ENCODE measurements around the gene RSU1.
"Not testable (repeated sequence)": the region's sequence is repeated elsewhere in the genome, so short reads cannot be mapped to it uniquely, and the experiment has no call there.

The RSU1 gene

GRCh38 chr10:16817125-16818019 is at the start of gene RSU1:
Gene RSU1, minus strand, starts transcription at chr10:16817424. Its CDS starts 343 bp downstream, at chr10:16817081.
- DNase-seq, result peak; percentile 100

GRCh38 chr10:16866541-16867275 is 49.5 kb upstream of the RSU1 start:
- no peak for DNase-seq

DNA sequence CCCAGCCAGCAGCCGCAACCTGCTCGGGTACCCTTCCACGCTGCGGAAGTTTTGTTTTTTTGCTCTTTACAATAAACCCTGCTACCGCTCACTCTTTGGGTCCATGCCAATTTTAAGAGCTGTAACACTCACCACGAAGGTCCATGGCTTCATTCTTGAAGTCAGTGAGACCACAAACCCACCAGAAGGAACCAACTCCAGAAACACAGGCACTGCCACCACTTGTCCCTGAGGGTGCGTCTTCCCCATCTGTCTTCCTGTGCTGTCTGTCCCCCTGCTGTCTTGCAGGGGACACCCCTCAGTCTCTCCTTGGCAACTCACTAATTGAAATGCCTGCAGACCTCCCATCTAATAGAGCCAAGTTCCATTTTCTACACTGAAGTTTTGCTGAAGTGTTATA is 48.5 kb upstream of the RSU1 start:
- no peak for DNase-seq

DNA sequence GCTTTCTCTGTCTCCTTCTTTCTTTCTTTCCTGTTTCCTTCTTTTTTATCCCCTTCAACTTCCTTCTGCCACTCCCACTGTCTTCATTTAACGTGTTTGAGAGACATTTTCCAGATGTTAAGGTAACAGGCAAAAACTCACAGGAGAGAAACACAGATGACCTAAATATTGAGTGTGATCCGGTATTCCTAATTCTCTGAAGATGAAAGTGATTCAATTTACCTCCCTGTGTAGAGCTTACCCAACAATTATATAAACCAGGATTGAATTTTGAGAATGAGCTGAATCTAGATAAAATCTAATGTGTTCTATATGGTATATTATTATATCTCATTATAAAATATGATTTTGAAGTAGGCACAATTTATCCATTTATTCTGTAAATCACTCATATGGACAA is 46.5 kb upstream of the RSU1 start:
- DNase-seq, result no peak

DNA sequence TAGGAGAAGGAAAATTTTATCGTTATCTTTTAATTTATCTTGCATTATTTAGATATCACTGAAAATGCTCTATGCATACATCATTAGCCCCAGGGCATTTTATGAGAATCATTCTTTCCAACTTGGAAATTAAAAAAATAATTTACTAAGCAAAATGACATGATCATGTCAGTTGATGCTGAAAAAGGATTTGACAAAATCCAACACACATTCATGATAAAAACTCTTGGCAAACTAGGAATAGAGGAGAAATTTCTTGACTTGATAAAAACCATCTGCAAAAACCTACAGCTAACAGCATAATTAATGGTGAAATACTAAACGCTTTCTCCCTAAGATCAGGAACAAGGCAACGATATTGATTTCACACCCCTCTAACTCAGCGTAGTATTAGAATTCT is 40.2 kb upstream of the RSU1 start:
- DNase-seq, result no peak

- no peak for DNase-seq
These were observed 39.3 kb upstream of the RSU1 start for GRCh38 chr10:16856567-16856966.

DNA sequence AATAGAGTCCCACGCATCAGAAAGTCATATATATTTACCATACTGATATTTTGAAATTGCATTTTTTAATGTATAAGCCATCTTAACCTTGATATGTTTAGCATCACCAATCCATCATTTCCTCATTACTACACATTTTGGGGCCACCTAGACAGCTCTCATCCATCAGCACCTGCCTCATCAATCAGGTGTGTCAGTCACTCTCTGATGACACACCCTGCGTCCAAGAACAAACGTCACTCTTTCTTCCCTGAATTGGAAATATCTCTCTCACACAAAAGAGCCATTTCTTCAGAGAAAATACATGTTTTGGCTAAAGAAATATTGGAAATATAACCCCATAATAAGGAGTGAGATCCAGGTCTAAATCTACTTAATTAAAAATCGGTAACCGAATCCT is 38.9 kb upstream of the RSU1 start:
- DNase-seq, result no peak

DNA sequence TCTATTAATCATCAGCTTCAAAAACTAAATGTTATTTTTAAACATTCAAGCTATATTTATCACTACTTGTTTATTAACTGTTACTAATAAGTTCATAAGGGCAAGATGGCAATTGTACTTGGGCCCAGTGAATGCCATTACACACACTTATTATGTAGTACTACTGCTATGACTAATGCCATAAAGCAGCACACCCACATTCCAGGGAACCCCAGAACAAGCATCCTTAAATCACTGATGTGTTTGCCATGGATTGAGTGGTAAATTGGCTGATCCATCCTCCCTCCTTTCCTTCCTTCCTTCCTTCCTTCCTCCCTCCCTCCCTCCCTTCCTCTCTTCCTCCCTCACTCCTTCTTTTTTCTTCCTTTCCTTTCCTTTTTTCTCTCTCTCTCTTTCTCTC is 37.4 kb upstream of the RSU1 start:
- no peak for DNase-seq

- DNase-seq, result no peak
These were observed 36.6 kb upstream of the RSU1 start for GRCh38 chr10:16853809-16854208.

- DNase-seq, result peak; percentile 26
These were observed 36.0 kb upstream of the RSU1 start for GRCh38 chr10:16853201-16853600.

DNA sequence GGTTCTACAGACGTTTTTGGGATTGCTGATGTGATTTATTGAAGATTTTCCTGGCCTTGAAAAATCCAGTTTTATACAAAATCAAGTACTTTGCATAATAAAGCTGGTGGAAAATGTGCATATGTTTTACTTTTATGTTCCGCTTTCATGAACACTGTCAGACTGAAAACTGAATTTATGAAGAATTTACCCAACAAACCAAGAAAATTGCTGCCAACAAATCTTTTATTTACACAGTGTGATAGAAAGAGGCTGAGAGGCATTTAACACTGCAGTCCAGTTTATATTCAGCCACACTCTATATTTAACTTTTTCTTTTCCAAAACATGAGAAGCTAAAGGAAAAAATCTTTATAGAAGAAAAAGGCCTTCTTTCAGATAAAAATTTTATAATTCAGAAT is 35.4 kb upstream of the RSU1 start:
- no peak for DNase-seq

DNA sequence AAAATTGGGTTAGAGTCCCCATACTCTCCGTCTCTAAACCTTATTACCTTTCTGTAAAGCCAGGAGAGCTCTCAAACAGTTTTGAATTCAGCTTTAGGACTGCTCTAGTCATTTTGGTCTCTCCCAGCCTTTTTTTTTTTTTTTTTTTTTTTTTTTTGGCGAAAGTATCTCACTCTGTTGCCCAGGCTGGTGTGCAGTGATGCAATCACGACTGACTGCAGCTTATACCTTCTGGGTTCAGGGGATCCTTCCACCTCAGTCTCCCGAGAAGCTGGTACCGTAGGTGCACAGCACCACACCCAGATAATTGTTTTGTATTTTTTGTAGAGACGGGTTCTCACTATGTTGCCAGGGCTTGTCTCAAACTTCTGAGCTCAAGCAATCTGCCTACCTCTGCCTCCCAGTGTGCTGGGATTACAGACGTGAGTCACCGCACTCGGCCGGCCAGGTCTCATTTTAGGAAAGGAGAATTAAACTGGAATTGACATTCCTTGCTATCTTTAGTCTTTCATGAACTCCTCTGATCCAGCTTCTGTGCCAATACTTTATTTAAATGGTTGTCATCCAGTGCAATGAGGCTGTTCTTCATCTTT is 31.4 kb upstream of the RSU1 start:
- DNase-seq, result no peak

GRCh38 chr10:16847644-16848043 is 30.4 kb upstream of the RSU1 start:
- DNase-seq, result no peak

DNA sequence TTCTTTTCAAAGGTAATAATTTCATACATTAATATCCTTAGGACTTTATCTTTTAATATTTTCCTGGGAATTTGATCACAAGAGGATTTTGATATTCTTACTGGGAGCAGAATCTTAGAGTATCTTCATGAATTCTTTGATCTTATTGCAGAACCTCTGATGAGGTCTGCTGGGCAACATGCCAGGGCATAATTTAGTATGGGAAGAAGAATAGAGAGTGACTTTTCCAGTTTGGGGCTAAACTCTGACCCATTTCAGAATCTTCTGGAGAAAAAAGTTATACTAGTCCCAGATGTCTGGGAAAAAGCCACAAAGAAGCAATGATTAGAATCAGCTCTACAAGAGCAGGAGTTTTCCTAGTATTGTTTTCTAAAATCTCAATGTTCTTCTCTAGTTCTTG is 28.0 kb upstream of the RSU1 start:
- no peak for DNase-seq

DNA sequence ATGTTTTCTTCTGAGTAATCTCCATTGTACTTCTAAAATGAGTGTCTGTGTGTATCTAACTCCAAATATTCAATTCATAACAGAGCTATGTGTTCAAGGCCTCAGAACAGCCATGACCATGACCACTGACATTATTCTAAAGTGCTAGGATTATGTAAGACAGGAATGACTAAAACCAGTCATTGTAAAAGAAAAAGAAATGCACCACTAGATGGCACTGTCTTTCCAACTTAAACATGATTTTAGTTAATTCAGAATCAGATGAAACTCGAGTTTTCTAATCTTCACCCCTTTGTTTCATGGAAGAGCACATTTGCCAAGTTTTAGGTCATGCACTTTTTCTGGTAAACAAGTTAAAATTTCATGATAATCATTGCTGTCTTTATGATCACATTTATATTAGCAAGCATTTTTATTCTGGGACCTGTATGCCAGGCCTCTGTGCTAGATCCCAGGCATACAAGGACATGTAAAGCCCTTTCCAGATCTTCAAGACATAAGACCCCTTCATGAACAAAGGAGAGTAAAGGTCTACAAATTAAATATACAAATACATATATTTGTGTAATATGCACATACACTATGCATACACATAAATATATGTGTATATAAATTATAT is 26.1 kb upstream of the RSU1 start:
- DNase-seq, result peak; percentile 78

DNA sequence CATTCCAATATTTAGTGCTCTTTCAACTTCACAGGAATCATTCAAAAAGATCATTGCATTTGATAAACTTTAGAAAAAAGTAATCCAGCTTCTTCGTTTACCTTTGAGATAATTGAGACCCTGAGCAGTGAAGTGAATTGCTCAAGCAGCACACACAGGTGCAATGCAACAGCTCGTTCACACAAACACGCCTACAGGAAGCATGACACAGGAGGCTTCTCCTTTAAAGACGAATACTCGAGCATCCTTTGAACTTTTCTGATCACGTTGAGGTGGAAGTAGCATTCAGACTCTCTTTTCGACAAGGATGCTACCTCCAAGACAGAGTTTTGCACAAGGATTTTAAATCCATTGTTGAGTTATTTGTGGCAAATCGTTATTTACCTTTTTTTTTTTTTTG is 18.0 kb upstream of the RSU1 start:
- peak; percentile 41 for DNase-seq

GRCh38 chr10:16832351-16833080 is 15.3 kb upstream of the RSU1 start:
- DNase-seq, result no peak

GRCh38 chr10:16828701-16829175 is 11.5 kb upstream of the RSU1 start:
- no peak for DNase-seq

DNA sequence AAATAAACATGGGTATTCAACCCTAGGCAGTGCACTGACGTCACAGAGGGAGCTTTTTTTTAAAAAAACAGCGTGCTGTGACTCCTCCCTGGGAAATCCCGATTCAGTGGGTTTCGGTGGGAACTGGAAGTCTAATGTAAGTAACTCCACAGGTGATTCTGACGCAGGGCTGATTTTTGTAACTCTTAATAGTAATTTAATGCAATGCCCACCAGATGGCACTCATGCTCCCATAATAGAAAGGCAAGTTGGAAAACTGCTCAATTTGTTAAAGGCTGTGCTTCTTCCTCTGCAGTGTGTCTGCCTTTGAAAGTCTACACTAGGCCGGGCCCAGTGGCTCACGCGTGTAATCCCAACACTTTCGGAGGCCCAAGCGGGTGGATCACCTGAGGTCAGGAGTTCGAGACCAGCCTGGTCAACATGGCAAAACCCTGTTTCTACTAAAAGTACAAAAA is 10.9 kb upstream of the RSU1 start:
- peak; percentile 78 for DNase-seq

DNA sequence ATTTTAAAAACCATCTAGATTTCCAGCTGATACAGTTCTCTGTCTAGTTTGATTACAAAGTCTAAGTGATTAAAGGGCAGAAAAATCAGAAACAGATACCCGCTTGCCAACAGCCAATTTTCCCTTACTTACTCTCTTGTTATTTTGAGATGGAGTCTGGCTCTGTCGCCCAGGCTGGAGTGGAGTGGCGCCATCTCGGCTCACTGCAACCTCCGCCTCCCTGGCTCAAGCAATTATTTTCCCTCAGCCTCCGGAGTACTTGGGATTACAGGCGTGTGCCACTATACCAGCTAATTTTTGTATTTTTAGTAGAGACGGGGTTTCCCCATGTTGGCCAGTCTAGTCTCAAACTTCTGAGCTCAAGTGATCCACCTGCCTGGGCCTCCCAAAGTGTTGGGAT is 10.2 kb upstream of the RSU1 start:
- not testable (repeated sequence) for DNase-seq

- DNase-seq, result no peak
These were observed 5.6 kb upstream of the RSU1 start for GRCh38 chr10:16822726-16823360.

DNA sequence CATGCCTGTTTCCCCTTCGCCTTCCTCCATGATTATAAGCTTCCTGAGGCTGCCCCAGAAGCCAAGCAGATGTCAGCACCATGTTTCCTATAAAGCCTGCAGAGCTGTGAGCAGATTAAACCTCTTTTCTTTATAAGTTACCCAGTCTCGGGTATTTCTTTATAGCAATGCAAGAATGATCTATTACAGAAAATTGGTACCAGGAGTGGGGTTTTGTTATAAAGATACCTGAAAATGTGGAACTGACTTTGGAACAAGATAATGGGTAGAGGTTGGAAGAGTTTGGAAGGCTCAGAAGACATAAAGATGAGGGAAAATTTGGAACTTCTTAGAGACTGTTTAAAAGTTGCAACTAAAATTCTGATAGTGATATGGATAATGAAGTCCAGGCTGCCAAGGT is 4.8 kb upstream of the RSU1 start:
- no peak for DNase-seq
